ENCODE results near the gene HIBCH. TPM values are rescaled to one million over a fixed set of nuclear protein-coding genes. Genes with fewer than 3 reads are reported as not detected.
"Not testable (repeated sequence)": the region's sequence is repeated elsewhere in the genome, so short reads cannot be mapped to it uniquely, and the experiment has no call there.

HIBCH gene
- polyA plus RNA-seq, 1 experiment: 5.2 TPM

GRCh38 chr2:190254063-190254850 lies 65.4 kb downstream of the HIBCH start:
- no peak for TF ChIP-seq CTCF (IDR thresholded peaks at IDR 0.05; ENCODE audit: insufficient read depth, low read depth, low read length)
- no peak for DNase-seq (ENCODE audit: low read depth)
- Histone ChIP-seq H3K4me3 (ENCODE audit: low read depth, low read length) (no peak overlapping the region), H3K36me3 (ENCODE audit: control insufficient read depth, insufficient read depth, low read length) (0 out of 2 replicates have a peak, but pooled peaks cover 2% of the 10 kb centered on the region), H3K27me3 (ENCODE audit: control insufficient read depth, insufficient read depth, low read length) (no peaks in the 10 kb centered on the region)
- POLR2A ChIA-PET: no interaction called here
- CTCF ChIA-PET: no interaction called here

DNA sequence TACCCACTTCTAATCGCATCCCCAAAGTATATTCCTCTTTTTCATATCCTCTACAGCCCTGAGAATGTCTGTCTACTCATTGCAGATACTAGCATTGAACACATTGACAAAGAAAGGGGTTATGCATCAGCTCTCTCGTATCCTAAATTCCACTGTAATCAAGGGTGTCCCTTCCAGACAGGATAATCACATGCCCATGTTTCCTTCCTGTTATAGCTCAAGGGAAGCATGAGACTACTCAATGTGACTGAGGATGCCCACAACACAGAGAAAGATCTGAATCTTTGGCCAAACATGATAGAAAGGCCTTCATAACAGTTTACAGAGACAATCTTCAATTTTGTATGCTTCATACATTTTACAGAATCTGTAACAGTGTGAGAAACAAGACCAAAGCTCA lies 69.2 kb downstream of the HIBCH start:
- DNase-seq (ENCODE audit: low read depth): no peak
- TF ChIP-seq CTCF (IDR thresholded peaks at IDR 0.05; ENCODE audit: insufficient read depth, low read depth, low read length): no peak
- Histone ChIP-seq H3K36me3 (ENCODE audit: control insufficient read depth, insufficient read depth, low read length) (no peaks in the 10 kb centered on the region), H3K4me3 (ENCODE audit: low read depth, low read length) (no peak overlapping the region), H3K27me3 (ENCODE audit: control insufficient read depth, insufficient read depth, low read length) (no peaks in the 10 kb centered on the region)
- ChIA-PET POLR2A (no interaction called here), CTCF (no interaction called here)

- no peak for TF ChIP-seq CTCF (IDR thresholded peaks at IDR 0.05; ENCODE audit: insufficient read depth, low read depth, low read length)
- no peaks in the 10 kb centered on the region for H3K36me3 ChIP-seq (ENCODE audit: control insufficient read depth, insufficient read depth, low read length)
- no peak for DNase-seq (ENCODE audit: low read depth)
- no peak overlapping the region for H3K4me3 ChIP-seq (ENCODE audit: low read depth, low read length)
- ChIA-PET POLR2A (no interaction called here), CTCF (interaction anchor here (0.6 kb wide), 1 partner anchor 1170 kb away, joined by 3 read pairs; no protein-coding TSS in a partner anchor)
- H3K27me3 ChIP-seq (ENCODE audit: control insufficient read depth, insufficient read depth, low read length): no peaks in the 10 kb centered on the region
Observed at GRCh38 chr2:190235551-190236075, 84.0 kb downstream of the HIBCH start.

DNA sequence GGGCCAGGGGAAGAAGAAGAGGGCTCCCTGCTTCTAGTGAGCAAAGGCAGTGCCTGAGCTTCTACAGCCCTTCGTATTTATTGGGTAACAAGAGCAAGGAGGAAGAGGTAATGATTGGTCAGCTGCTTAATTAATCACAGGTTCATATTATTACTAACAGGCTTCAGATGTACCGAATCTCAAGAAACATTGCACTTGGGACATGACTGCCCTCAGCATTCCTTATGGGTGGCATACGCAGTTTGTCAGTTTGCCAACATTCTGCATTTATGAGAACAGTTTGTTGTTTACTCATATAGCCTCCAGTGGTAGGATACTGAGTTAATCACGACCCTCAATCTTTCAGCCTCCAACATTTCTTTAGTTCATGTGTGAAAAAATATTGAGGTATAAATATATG lies 84.5 kb downstream of the HIBCH start:
- no peak overlapping the region for H3K4me3 ChIP-seq (ENCODE audit: low read depth, low read length)
- no peaks in the 10 kb centered on the region for H3K27me3 ChIP-seq (ENCODE audit: control insufficient read depth, insufficient read depth, low read length)
- ChIA-PET CTCF (interaction anchor here (0.6 kb wide), 1 partner anchor 1171 kb away, joined by 3 read pairs; no protein-coding TSS in a partner anchor), POLR2A (no interaction called here)
- no peaks in the 10 kb centered on the region for H3K36me3 ChIP-seq (ENCODE audit: control insufficient read depth, insufficient read depth, low read length)
- no peak for DNase-seq (ENCODE audit: low read depth)
- TF ChIP-seq CTCF (IDR thresholded peaks at IDR 0.05; ENCODE audit: insufficient read depth, low read depth, low read length): no peak

- H3K36me3 ChIP-seq (ENCODE audit: control insufficient read depth, insufficient read depth, low read length); H3K27me3 ChIP-seq (ENCODE audit: control insufficient read depth, insufficient read depth, low read length); CTCF ChIA-PET; POLR2A ChIA-PET; H3K4me3 ChIP-seq (ENCODE audit: low read depth, low read length); DNase-seq (ENCODE audit: low read depth): not testable (repeated sequence)
Observed at GRCh38 chr2:190223989-190224388, 95.6 kb downstream of the HIBCH start.

- H3K27me3 ChIP-seq (ENCODE audit: control insufficient read depth, insufficient read depth, low read length); DNase-seq (ENCODE audit: low read depth); H3K36me3 ChIP-seq (ENCODE audit: control insufficient read depth, insufficient read depth, low read length); CTCF ChIA-PET; POLR2A ChIA-PET; H3K4me3 ChIP-seq (ENCODE audit: low read depth, low read length): not testable (repeated sequence)
Observed at GRCh38 chr2:190222745-190223144, 96.9 kb downstream of the HIBCH start.
